GM12878 (cell line): ENCODE measurements around the gene OSCP1.

Source experiments
- NR2C2 ChIP-seq: IDR thresholded peaks from 2 replicates; pipeline ENCODE4 v1.6.1; 2011; ENCODE audit warnings: borderline replicate concordance, low read depth; ENCODE audit not compliant: control insufficient read depth, insufficient read length
- POLR2A ChIP-seq: IDR thresholded peaks from 2 replicates; pipeline ENCODE4 v1.6.1; 2011; ENCODE audit warnings: low read depth, mild to moderate bottlenecking, low read length
- SMARCA5 ChIP-seq: fragments of 450-650 bp; IDR thresholded peaks from 2 replicates; pipeline ENCODE4 v1.6.1; 2017; ENCODE audit warnings: mild to moderate bottlenecking
- TF ChIP-seq, protein P1 (sequence below): fragments of 450-650 bp; IDR thresholded peaks from 2 replicates; pipeline ENCODE4 v1.6.1; 2018; ENCODE audit warnings: borderline replicate concordance, mild to moderate bottlenecking; ENCODE audit not compliant: partially characterized antibody
- TF ChIP-seq, protein P2 (sequence below), 3 experiments: IDR thresholded peaks in 2 of 3; conservative IDR thresholded peaks in 1 of 3; 2 replicates each; pipeline ENCODE4 v1.5.1; 2011; ENCODE audit warnings: low read depth in 3 of 3, low read length in 3 of 3, mild to moderate bottlenecking in 3 of 3, control low read depth in 2 of 3, moderate library complexity in 2 of 3, inconsistent platforms in 1 of 3, mixed read lengths in 1 of 3; ENCODE audit not compliant: control insufficient read depth in 2 of 3, insufficient read depth in 1 of 3; ENCODE audit errors: extremely low read depth in 1 of 3
- TF ChIP-seq, protein P3 (sequence below): fragments of 450-650 bp; IDR thresholded peaks from 2 replicates; pipeline ENCODE4 v1.6.1; 2016; ENCODE audit warnings: mild to moderate bottlenecking
- TF ChIP-seq, protein P4 (sequence below): fragments of 450-650 bp; IDR thresholded peaks from 2 replicates; pipeline ENCODE4 v1.6.1; 2014; ENCODE audit warnings: mild to moderate bottlenecking
- TF ChIP-seq, protein P5 (sequence below): IDR thresholded peaks from 2 replicates; pipeline ENCODE4 v1.6.1; 2012; ENCODE audit warnings: low read depth, low read length, improper control_type of control experiment

DNA sequence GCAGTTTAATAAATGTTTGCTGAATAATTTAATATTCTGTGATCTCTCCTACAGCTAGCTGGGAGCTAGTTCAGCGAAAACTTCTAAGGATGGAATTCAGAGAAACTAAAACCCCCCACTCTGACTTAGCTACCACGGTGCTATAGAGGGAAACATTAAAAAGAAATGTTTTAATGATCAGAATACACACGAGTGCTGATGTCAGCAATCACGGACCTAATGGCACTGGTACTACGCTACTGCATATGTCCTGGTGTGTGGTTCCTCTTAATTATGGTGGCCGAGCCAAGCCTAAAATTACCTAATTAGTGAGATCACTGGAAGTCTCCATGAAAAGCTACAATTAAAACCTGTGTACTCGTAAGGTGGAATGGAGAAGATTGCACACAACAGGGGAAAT is 28.6 kb downstream of the OSCP1 start:
- TF ChIP-seq, protein P1, sequence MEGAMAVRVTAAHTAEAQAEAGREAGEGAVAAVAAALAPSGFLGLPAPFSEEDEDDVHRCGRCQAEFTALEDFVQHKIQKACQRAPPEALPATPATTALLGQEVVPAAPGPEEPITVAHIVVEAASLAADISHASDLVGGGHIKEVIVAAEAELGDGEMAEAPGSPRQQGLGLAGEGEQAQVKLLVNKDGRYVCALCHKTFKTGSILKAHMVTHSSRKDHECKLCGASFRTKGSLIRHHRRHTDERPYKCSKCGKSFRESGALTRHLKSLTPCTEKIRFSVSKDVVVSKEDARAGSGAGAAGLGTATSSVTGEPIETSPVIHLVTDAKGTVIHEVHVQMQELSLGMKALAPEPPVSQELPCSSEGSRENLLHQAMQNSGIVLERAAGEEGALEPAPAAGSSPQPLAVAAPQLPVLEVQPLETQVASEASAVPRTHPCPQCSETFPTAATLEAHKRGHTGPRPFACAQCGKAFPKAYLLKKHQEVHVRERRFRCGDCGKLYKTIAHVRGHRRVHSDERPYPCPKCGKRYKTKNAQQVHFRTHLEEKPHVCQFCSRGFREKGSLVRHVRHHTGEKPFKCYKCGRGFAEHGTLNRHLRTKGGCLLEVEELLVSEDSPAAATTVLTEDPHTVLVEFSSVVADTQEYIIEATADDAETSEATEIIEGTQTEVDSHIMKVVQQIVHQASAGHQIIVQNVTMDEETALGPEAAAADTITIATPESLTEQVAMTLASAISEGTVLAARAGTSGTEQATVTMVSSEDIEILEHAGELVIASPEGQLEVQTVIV = no peak
- TF ChIP-seq NR2C2 (no peak), POLR2A (no peak), SMARCA5 (no peak)
- TF ChIP-seq, protein P2, sequence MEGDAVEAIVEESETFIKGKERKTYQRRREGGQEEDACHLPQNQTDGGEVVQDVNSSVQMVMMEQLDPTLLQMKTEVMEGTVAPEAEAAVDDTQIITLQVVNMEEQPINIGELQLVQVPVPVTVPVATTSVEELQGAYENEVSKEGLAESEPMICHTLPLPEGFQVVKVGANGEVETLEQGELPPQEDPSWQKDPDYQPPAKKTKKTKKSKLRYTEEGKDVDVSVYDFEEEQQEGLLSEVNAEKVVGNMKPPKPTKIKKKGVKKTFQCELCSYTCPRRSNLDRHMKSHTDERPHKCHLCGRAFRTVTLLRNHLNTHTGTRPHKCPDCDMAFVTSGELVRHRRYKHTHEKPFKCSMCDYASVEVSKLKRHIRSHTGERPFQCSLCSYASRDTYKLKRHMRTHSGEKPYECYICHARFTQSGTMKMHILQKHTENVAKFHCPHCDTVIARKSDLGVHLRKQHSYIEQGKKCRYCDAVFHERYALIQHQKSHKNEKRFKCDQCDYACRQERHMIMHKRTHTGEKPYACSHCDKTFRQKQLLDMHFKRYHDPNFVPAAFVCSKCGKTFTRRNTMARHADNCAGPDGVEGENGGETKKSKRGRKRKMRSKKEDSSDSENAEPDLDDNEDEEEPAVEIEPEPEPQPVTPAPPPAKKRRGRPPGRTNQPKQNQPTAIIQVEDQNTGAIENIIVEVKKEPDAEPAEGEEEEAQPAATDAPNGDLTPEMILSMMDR (IDR thresholded peaks at IDR 0.05 in 2 of 3, conservative IDR thresholded peaks at IDR 0.05 in 1 of 3; ENCODE audit: control insufficient read depth in 2 of 3, extremely low read depth in 1 of 3, insufficient read depth in 1 of 3, low read depth in 3 of 3, low read length in 3 of 3) = no peak
- TF ChIP-seq, protein P3, sequence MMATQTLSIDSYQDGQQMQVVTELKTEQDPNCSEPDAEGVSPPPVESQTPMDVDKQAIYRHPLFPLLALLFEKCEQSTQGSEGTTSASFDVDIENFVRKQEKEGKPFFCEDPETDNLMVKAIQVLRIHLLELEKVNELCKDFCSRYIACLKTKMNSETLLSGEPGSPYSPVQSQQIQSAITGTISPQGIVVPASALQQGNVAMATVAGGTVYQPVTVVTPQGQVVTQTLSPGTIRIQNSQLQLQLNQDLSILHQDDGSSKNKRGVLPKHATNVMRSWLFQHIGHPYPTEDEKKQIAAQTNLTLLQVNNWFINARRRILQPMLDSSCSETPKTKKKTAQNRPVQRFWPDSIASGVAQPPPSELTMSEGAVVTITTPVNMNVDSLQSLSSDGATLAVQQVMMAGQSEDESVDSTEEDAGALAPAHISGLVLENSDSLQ = no peak
- TF ChIP-seq, protein P4, sequence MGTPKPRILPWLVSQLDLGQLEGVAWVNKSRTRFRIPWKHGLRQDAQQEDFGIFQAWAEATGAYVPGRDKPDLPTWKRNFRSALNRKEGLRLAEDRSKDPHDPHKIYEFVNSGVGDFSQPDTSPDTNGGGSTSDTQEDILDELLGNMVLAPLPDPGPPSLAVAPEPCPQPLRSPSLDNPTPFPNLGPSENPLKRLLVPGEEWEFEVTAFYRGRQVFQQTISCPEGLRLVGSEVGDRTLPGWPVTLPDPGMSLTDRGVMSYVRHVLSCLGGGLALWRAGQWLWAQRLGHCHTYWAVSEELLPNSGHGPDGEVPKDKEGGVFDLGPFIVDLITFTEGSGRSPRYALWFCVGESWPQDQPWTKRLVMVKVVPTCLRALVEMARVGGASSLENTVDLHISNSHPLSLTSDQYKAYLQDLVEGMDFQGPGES = no peak
- TF ChIP-seq, protein P5, sequence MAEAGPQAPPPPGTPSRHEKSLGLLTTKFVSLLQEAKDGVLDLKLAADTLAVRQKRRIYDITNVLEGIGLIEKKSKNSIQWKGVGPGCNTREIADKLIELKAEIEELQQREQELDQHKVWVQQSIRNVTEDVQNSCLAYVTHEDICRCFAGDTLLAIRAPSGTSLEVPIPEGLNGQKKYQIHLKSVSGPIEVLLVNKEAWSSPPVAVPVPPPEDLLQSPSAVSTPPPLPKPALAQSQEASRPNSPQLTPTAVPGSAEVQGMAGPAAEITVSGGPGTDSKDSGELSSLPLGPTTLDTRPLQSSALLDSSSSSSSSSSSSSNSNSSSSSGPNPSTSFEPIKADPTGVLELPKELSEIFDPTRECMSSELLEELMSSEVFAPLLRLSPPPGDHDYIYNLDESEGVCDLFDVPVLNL = no peak
